K562 treated with DMSO at 1 percent for 24 hours (cell line): ENCODE data around the gene KIF5B. TPM values are rescaled to one million over a fixed set of nuclear protein-coding genes. Genes with fewer than 3 reads are reported as not detected.

Experiments
- total RNA-seq: library from RNA; unstranded; fragments of 300-600 nt; gene quantifications from 2 replicates; pipeline ENCODE4 v1.2.3, GENCODE V29; 2022; ENCODE audit warnings: low read depth; ENCODE audit not compliant: insufficient read depth

KIF5B gene
- total RNA-seq: 45.1 and 55.2 TPM in 2 replicates

DNA sequence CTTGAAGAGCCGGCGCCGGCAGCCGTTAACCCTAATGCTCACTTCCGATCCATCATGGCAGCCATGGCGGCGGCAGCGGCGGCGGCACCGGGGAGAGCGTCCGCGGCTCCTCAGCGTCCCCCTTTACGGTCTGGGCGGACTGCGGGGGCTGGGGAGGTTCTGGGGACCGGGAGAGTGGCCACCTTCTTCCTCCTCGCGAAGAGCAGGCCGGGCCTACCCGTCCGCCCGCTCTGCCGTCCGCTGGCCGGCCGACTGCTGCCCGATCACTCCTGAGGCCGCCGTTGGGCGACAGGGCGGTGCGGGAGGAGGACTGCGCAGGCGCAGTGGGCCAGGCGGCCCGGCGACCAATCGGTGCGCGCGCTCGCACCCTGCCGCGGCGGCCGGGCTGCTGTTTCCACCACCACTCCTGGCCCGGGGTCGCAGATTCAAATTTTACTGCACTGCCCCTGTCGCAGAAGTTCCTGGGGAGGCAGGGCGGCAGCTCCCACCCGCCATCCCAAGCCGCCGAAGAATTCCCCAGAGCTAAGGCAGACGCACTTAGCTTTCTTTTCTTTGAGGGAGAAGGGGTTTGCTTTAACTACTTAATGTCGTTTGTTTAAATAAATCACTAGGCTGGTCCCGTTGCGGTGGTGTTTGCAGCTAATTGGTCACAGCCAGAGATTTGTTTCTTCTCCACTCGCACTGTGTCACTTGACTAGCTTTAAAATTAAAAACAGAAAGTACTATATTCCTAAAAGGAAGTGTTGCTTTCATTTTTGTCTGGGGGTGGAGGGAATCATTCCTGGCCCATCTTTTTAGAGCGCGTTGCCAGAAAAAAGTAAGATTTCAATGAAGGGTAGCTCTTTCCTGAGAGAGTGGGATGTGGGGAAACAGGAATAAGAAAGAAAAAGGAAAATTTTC, at the start of gene KIF5B:
Gene KIF5B (minus strand): TSS at position 290 of the 900 bp plus-strand sequence. CDS start 452 bp downstream, outside the sequence.

Other genes with a start within 250 kb of the KIF5B start
- gene ARHGAP12, start 127.6 kb downstream of the KIF5B start, total RNA-seq: 6.6 and 7.7 TPM in 2 replicates